Activated CD8-positive, alpha-beta memory T cell treated with anti-CD3 and anti-CD28 coated beads, Interleukin-2, amount 50 U/mL, for 24 hours (primary cell): Measurements from ENCODE around the gene CDH23.

Experiments
- DNase-seq: peaks from one replicate; pipeline ENCODE4 v3.0.0-alpha.2; 2020; ENCODE audit errors: extremely low read depth

CDH23 gene

DNA sequence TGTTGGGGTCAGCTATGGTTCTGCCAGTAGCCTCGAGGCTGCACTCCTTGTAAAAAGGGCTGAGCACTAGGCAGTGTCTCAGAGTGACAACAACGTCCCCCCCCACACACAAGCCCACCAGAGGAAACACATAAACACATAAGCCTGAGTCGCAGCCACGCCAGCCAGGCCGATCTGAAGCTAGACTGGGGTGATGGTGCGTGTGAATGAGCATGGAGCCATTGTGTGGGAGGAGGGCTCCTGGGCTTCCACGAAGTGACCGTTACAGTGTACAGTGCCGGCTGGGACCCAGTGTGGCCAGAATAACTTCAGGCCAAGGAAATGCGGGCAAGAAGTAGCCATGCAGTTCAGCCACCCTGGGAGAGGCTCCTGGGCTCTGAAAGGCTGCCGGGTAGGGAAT, 326.6 kb downstream of the CDH23 start:
- DNase-seq: no peak

DNA sequence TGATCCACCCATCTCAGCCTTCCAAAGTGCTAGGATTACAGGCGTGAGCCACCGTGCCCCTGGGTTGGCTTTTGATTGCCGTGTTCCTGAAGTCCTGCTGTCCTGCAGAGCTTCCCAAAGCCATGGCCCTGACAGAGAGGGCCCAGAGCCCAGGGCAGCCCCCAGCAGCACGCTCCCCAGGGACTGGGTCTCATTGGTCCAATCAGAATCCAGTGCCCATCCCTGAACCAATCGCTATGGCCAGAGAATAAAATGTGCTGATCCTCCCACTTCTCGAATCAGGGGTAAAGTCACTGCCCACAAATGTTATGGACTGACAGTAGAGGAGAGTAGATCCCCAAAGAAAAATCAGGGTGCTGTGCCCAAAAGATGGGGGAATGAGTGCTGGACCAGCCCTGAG, 327.8 kb downstream of the CDH23 start:
- no peak for DNase-seq

DNA sequence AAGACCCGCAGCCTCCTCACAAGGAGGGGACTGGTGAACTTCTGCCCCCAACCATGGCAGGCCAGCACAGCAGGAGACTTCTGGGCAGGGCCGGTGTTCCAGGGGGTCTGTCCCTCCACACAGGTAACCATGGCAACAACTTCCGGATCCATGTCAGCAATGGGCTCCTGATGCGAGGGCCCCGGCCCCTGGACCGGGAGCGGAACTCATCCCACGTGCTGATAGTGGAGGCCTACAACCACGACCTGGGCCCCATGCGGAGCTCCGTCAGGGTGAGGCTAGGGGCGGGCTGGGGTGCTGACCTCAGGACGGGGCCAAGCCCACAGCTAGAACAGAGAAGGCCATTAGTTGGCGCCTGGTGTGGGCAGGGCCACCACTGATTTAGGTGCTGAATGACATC, 328.5 kb downstream of the CDH23 start:
- no peak for DNase-seq

DNA sequence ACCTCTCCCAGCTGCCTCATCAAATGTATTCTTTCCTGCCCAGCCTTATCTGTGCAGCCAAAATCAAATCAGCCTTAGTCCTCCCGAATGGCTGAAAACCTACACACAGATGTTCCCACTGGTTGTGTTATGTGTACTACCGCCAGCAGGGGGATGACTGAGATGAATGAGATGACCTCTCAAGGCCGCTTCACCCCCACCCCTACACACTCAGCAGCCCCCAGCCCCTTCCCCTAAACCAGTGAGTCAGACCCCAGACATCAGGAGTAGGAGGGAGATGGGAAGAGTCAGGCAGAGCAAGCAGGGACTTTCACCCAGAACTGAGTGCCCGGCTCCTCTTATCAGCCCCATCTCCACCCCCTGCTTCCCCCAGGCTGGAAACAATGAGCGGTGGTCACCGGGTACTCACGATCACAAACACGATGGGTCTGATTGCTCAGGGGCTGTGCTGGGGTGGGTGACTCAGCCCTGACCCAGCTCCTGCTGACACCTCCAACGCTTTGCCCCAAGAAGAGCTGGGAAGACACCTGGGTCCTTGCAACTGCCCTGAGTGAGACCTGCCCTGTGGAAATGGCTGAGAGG, 329.4 kb downstream of the CDH23 start:
- no peak for DNase-seq

DNA sequence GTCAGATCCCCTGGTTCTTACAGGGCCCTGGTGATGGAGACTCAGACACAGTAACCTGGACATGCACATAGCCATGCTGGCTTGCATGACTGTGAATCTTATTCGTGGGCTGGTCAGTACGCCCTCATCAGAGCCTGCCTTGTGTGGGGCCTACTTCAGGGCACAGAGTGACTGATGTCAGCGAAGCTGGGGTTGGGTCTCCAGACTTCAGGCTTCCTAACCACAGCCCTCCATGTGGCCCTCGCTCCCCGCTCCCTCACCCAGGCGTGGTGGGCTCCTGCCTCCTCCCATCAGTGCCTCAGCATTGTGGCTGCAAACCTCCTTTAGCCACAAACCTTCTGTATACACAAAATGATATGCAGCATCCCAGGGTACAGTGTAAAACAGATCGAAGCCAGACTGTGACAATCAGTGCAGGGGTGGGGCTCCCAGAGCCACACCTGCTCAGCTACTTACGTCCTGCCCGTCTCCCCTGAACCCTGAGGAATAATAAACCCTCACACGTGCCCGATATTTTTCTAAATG, 329.9 kb downstream of the CDH23 start:
- no peak for DNase-seq

DNA sequence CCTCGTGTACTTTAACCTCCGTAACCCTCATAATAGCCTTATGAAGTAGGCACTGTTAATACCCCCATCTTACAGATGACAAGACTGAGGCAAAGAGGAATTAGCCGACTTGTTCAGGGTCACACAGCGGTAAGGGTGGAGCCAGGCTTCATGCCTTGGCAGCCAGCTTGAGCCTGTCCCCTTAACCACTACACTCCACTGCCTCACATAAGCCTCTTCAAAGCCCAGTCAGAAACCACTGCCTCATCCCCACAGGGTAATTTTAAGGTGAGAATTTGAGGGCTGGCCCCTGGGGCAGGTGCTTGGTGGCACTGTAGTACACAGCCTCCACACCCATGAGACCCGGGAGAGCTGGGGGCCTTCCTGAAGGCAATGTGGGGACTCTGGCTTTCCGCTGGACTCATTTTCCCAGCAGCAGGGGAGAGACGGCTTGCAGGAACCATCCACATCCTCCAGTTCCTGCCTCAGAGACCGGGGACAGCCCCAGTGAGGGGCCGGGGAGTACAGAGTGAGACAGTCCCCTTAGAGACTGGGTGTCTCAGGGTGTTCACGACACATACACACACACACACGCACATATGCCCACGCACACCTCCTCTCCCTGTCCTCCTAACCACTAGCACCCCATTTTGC, 330.5 kb downstream of the CDH23 start:
- DNase-seq: no peak

DNA sequence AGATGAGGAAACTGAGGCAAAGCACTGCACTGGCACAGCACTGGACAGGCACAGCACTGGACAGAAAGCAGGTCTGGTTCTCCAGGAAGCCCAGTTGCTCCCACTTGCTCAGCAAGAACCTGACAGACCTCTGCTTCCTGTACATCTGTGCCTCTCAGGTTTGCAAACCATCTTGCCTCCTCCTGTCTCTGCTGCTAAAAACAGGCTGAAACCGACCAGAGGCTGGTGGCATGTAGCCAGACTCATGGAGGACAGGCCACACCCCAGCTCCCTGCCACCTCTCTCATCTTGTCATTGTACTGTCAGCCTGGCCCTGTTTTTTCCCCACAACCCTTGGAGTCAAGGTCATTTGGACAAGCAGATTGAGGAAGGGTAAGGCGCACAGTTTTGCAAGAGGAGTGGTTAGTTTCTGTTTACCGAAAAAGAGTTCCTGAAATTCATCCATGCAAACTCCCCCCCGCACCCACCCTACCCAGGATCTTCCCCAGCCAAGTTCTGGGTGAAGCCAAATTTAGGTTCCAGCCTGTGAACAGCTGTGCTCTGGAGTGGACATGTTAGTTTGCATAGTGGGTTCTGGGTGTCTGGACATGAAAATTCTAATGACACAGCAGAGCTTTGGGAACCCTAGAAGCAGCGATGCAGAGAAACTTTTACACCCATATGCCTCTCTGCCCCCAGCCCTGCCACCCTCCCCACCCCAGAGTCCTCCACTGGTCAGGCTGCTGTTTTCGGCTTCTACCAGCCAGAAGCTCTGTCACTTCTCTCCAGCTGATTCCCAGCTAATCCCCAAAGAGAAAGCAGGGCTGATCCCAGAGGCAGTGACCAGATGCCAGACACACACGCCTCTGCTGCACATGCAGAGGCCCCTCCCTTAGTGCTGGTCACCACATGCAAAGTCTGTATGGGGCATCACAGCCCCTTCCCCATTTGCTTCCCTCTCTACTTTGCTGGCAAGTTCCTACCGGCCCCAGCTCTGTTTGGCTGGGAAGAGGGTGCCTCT, 331.3 kb downstream of the CDH23 start:
- DNase-seq: no peak

DNA sequence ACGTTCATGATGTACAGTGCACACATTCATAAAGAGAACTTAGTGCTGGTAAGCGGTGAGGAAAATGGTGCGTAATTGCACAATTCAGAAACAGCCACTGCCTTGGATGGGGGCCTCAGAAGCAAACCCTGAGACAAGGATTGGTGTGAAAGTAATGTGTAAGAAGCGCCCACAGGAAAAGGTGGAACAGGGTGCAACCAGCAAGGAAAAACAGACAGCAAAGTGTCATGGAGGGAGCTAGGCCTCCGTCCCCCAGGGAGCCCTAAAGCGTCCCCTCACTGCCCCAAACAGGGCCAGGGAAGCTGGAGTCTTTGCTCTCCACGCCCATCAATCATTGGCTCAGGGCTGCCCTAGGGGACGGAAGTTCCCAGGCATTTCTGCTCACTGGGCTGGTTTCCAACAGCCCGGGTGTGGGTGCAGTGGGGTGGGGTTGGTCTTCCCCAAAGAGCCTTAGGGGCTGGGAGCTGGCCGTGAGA, 332.5 kb downstream of the CDH23 start:
- no peak for DNase-seq

DNA sequence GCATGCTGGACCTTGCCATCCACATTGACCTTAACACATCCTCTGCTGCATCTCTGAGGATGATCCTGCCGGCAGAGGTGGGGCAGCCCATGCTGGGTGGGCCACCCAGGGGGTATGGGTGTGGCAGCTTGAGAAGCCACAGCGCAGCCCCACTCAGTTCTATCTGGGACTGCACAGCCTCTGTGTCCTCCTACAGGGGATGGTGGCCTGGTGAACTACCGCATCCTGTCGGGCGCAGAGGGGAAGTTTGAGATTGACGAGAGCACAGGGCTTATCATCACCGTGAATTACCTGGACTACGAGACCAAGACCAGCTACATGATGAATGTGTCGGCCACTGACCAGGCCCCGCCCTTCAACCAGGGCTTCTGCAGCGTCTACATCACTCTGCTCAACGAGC, 335.1 kb downstream of the CDH23 start:
- DNase-seq: no peak

GRCh38 chr10:71734797-71735196, 338.1 kb downstream of the CDH23 start:
- no peak for DNase-seq

- no peak for DNase-seq
These were observed 339.2 kb downstream of the CDH23 start for GRCh38 chr10:71735709-71736569.

- no peak for DNase-seq
These were observed 339.8 kb downstream of the CDH23 start for GRCh38 chr10:71736570-71736952.

- DNase-seq: no peak
These were observed 340.5 kb downstream of the CDH23 start for GRCh38 chr10:71737001-71737833.

DNA sequence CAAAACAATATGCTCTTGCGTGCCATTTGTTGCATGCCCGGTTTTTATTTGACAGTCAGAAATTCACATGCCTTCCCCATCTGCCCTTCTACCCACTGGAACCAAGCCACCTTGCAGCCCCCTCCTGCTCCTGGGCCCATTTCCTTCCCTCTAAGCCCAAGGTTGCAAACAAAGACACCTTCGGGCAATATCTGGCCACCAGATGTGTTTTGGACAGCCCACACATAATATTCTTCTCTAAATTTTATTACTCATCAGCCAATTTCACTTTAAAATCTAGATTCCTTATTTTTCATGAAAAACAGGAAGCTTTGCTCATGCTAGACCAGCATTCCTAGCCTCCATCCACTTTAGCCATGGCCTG, 341.1 kb downstream of the CDH23 start:
- no peak for DNase-seq

GRCh38 chr10:71739358-71739900, 342.7 kb downstream of the CDH23 start:
- no peak for DNase-seq

- DNase-seq: no peak
These were observed 343.4 kb downstream of the CDH23 start for GRCh38 chr10:71740069-71740653.

GRCh38 chr10:71741029-71741428, 344.3 kb downstream of the CDH23 start:
- DNase-seq: no peak

DNA sequence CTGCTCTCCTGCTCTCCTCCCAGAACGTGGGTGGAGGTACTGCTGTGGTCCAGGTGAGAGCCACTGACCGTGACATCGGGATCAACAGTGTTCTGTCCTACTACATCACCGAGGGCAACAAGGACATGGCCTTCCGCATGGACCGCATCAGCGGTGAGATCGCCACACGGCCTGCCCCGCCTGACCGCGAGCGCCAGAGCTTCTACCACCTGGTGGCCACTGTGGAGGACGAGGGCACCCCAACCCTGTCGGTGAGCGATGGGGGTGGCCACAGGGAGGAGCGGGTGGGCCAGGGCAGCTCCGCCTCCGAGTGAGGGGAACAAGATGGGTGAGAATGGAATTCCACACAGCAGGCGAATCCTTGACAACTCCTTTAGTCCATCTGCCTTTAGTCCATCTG, 345.0 kb downstream of the CDH23 start:
- no peak for DNase-seq

DNA sequence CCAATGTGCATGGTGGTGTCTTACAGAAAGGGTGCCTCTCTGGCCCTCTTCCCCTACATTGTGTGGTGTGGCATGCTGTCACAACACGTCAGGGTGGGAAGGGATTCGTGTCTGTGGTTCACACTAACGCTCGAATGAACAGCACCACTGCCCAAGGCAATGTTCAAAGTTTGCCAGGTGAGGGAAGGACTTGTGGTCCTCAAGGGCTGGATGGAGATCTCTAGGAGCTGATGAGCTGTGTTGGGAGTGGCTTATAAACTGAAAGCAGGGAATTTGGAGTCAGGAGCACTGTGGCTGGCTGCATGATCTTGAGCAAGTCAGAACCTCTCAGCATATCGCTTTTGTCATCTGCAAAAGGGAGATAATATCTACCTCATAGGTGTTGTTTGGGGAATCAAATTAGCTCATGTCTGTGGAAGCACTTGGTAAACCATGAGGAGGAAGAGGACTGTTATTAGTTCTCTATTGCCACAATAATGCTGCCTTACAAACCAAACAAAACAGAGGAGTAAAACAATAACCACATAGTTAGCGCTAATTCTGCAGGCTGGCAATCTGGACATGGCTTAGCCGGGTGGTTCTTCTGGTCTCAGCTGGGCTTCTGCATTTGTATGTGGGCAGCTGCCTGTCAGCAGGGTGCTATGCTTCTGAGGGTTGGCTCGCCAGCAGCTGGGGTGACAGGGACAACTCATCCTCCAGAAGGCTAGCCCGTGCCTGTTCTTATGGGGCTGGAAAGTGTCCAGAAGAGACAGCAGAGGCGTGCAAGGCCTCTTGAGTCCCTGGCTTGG, 345.8 kb downstream of the CDH23 start:
- no peak for DNase-seq
